HCT116 (cell line): ENCODE data around the gene ACVR1B. TPM values are rescaled to one million over a fixed set of nuclear protein-coding genes. Genes with fewer than 3 reads are reported as not detected.

Experiments used
- CEBPB ChIP-seq: IDR thresholded peaks from 2 replicates; pipeline ENCODE4 v1.6.1; 2012; ENCODE audit warnings: low read depth
- CTCF ChIP-seq, 3 experiments: fragments of 200-600 bp in 1 of 3; sonication (generic) in 1 of 3; IDR thresholded peaks in 2 of 3; conservative IDR thresholded peaks in 1 of 3; 2 replicates each; pipeline ENCODE4 v1.5.1; 2012 to 2017; ENCODE audit warnings: low read depth in 2 of 3, low read length in 2 of 3, antibody characterized with exemption in 1 of 3, borderline replicate concordance in 1 of 3, control low read depth in 1 of 3, mild to moderate bottlenecking in 1 of 3, mixed read lengths in 1 of 3, mixed run types in 1 of 3, moderate library complexity in 1 of 3; ENCODE audit not compliant: insufficient read depth in 1 of 3
- EZH2phosphoT487 ChIP-seq: fragments of 200-600 bp; IDR thresholded peaks from 2 replicates; pipeline ENCODE4 v1.6.1; 2018; ENCODE audit warnings: antibody characterized with exemption, borderline replicate concordance
- FOSL1 ChIP-seq: IDR thresholded peaks from 2 replicates; pipeline ENCODE4 v1.6.1; 2012; ENCODE audit warnings: low read depth
- JUND ChIP-seq: IDR thresholded peaks from 2 replicates; pipeline ENCODE4 v1.6.1; 2012
- RAD21 ChIP-seq: IDR thresholded peaks from 2 replicates; pipeline ENCODE4 v1.6.1; 2012; ENCODE audit warnings: low read depth, mild to moderate bottlenecking
- ZBTB33 ChIP-seq: IDR thresholded peaks from 2 replicates; pipeline ENCODE4 v1.6.1; 2011; ENCODE audit warnings: mild to moderate bottlenecking, low read length, moderate library complexity; ENCODE audit not compliant: insufficient replicate concordance; ENCODE audit errors: extremely low read depth
- ZNF274 ChIP-seq: fragments of 200-500 bp; sonication (Bioruptor generic); IDR thresholded peaks from 2 replicates; pipeline ENCODE4 v1.6.1; 2014; ENCODE audit warnings: mild to moderate bottlenecking, low read depth, low read length, inconsistent platforms
- total RNA-seq: library from RNA; stranded (reverse); gene quantifications from one replicate; pipeline ENCODE4 v1.2.1, GENCODE V29; 2021; ENCODE audit not compliant: unreplicated experiment

Gene ACVR1B
- total RNA-seq, 1 experiment from 2014 or later: 22.7 TPM

GRCh38 chr12:52019113-52019770, 67.7 kb downstream of the ACVR1B start (continued):
- TF ChIP-seq CTCF (IDR thresholded peaks at IDR 0.05 in 2 of 3, conservative IDR thresholded peaks at IDR 0.05 in 1 of 3; ENCODE audit: borderline replicate concordance in 1 of 3, insufficient read depth in 1 of 3, low read depth in 2 of 3, low read length in 2 of 3): no peak
- no peak for TF ChIP-seq JUND
- TF ChIP-seq CEBPB: no peak
- TF ChIP-seq ZBTB33: no peak
- TF ChIP-seq ZNF274: no peak
- TF ChIP-seq RAD21: no peak
- no peak for TF ChIP-seq EZH2phosphoT487
- no peak for TF ChIP-seq FOSL1
- TF ChIP-seq, all 23 proteins: peak for 0
